GM21723 (cell line): ENCODE measurements around the gene RAB19.

Experiments used
- ATAC-seq: cut with Tn5 transposase; IDR thresholded peaks from one replicate; pipeline ENCODE4 v1.9.1; 2021; ENCODE audit warnings: mild to moderate bottlenecking, moderate library complexity; ENCODE audit not compliant: unreplicated experiment

RAB19 gene

GRCh38 chr7:140403878-140404564 is at the start of gene RAB19:
TSS of gene RAB19 (plus strand) at chr7:140404058. CDS start at chr7:140407647, 3,589 bp downstream.
- ATAC-seq: peak; percentile 62

GRCh38 chr7:140358024-140358411 is 45.8 kb upstream of the RAB19 start:
- no peak for ATAC-seq

GRCh38 chr7:140358412-140359051 is 45.3 kb upstream of the RAB19 start:
- peak; percentile 28 for ATAC-seq

- no peak for ATAC-seq
Observed at GRCh38 chr7:140360697-140361229, 43.1 kb upstream of the RAB19 start.

GRCh38 chr7:140364819-140365218 is 39.0 kb upstream of the RAB19 start:
- no peak for ATAC-seq

- no peak for ATAC-seq
Observed at GRCh38 chr7:140367528-140367927, 36.3 kb upstream of the RAB19 start.

- no peak for ATAC-seq
Observed at GRCh38 chr7:140369294-140369693, 34.6 kb upstream of the RAB19 start.

- no peak for ATAC-seq
Observed at GRCh38 chr7:140375323-140375722, 28.5 kb upstream of the RAB19 start.

GRCh38 chr7:140375892-140376730 is 27.7 kb upstream of the RAB19 start:
- no peak for ATAC-seq

GRCh38 chr7:140383954-140384713 is 19.7 kb upstream of the RAB19 start:
- no peak for ATAC-seq

GRCh38 chr7:140384894-140385545 is 18.8 kb upstream of the RAB19 start:
- ATAC-seq: no peak

GRCh38 chr7:140389445-140389844 is 14.4 kb upstream of the RAB19 start:
- no peak for ATAC-seq

- peak; percentile 15 for ATAC-seq
Observed at GRCh38 chr7:140390034-140390433, 13.8 kb upstream of the RAB19 start.

- peak; percentile 73 for ATAC-seq
Observed at GRCh38 chr7:140390466-140391190, 13.2 kb upstream of the RAB19 start.

GRCh38 chr7:140391634-140392033 is 12.2 kb upstream of the RAB19 start:
- ATAC-seq: no peak

- no peak for ATAC-seq
Observed at GRCh38 chr7:140393756-140394306, 10.0 kb upstream of the RAB19 start.

- ATAC-seq: peak; percentile 99
Observed at GRCh38 chr7:140397784-140398750, 5.8 kb upstream of the RAB19 start, which contains the start of gene SLC37A3. TSS of gene SLC37A3 (minus strand) at chr7:140398530. CDS start at chr7:140382526, 16,004 bp downstream.

GRCh38 chr7:140398821-140399220 is 5.0 kb upstream of the RAB19 start:
- no peak for ATAC-seq
